Measurements from ENCODE around the gene AMBRA1.

AMBRA1 gene, protein sequence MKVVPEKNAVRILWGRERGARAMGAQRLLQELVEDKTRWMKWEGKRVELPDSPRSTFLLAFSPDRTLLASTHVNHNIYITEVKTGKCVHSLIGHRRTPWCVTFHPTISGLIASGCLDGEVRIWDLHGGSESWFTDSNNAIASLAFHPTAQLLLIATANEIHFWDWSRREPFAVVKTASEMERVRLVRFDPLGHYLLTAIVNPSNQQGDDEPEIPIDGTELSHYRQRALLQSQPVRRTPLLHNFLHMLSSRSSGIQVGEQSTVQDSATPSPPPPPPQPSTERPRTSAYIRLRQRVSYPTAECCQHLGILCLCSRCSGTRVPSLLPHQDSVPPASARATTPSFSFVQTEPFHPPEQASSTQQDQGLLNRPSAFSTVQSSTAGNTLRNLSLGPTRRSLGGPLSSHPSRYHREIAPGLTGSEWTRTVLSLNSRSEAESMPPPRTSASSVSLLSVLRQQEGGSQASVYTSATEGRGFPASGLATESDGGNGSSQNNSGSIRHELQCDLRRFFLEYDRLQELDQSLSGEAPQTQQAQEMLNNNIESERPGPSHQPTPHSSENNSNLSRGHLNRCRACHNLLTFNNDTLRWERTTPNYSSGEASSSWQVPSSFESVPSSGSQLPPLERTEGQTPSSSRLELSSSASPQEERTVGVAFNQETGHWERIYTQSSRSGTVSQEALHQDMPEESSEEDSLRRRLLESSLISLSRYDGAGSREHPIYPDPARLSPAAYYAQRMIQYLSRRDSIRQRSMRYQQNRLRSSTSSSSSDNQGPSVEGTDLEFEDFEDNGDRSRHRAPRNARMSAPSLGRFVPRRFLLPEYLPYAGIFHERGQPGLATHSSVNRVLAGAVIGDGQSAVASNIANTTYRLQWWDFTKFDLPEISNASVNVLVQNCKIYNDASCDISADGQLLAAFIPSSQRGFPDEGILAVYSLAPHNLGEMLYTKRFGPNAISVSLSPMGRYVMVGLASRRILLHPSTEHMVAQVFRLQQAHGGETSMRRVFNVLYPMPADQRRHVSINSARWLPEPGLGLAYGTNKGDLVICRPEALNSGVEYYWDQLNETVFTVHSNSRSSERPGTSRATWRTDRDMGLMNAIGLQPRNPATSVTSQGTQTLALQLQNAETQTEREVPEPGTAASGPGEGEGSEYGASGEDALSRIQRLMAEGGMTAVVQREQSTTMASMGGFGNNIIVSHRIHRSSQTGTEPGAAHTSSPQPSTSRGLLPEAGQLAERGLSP (N-terminal part only)

DNA sequence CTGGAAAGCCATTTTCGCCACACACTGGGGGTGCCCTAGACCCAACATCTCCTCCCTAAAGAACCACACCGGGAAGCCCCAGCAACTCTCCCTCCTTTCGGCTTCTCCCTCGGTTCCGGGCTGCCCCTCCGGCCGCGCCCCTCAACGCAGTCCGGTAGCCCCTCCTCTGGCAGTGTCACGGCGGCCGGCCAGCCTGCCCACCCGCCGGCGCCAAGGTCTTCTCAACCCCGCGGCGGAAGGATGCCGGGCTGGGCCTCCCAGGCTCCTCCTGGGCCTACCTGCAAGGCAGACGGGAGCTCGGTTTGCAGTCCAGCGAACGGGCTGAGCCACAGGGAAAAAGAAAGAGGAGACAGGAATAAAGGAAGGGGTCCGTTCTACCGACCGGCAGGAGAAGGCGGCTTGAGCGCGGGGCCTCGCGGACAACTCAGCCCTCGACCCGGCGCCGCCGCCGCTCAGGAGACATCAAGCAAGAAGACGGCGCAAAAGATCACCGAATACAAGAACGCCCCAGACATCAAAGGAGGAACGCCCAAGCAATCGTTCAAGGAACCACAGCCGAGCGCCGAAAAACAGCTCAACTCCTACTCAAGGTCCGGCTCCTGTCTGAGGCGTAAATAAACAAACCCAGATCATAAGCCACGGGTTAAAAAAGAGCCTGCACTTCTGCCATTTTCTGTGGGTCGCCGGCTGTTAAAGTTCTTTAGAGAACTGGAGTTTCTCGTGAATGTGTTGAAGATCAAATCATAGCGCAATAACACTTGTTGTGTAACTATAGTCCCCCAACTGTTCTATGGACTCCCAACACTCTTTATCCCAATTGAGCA is at the start of gene AMBRA1:
TSS of gene AMBRA1 (minus strand) at position 474 of the 824 bp plus-strand sequence. CDS start 45,643 bp downstream, outside the sequence.
- peak; percentile 91 for DNase-seq (ENCODE audit: low spot score)

DNA sequence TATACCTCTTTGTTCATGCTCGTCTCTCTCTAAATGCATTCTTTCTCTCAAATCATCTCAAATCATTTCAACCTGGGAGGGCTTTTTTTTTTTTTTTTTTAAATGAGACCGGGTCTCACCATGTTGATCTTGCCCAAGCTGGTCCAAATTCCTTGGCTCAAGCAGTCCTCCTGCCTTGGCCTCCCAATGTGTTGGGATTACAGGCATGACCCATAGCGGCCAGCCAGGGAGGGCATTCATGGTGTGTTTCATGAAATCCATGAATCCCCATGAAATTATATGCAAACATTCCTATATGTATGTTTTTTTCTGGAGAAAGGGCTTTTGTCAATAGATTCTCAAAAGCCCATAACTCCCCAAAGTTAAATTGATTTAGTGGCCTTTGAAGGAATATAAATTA is 49.7 kb upstream of the AMBRA1 start:
- DNase-seq (ENCODE audit: low spot score) = no peak

DNA sequence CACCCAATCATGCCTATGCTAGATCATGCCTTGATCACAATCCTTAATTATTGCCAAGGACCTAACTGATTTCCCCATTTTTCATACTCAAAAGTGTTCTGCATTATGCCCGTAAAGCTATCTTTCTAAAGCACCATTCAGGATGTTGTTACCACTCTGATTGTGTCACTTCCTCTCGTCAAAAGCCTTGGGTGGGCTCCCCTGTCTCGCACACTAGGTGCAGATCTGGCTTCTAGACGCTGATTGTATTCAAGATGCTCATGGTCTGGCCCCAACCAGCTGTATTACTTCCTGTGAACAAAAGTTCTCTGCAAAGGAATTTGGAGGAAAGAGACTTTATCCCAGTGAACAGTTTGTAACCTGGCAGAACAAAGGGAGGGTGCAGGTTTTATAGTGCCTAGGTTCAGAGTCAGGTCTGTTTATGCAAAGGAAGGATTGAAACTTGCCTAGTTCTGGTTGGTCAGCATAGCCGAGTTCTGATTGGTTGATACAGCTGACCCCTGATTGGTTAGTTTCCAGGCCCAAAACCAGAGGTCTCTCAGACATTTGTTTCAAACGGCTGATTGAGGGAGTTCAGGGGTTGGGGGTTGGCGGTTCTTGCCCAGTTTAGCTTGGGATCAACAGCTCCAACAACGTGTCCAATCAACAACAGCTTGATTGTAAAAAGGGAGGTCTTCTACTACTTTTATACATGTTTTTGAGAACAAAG is 49.0 kb upstream of the AMBRA1 start:
- no peak for DNase-seq (ENCODE audit: low spot score)

DNA sequence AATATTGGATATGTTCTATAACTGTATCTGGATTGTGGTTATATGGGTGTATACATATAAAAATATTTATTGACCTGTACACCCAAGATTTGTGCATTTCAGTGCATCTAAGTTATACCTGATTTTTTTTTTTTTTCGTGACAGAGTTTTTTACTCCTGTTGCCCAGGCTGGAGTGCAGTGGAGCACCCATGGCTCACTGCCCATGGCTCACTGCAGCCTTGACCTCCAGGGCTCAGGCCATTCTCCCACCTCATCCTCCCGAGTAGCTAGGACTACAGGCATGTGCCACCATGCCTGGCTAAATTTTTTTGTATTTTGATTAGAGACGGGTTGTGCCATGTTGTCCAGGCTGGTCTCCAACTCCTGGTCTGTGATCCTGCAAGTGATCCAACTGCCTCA is 47.8 kb upstream of the AMBRA1 start:
- no peak for DNase-seq (ENCODE audit: low spot score)

DNA sequence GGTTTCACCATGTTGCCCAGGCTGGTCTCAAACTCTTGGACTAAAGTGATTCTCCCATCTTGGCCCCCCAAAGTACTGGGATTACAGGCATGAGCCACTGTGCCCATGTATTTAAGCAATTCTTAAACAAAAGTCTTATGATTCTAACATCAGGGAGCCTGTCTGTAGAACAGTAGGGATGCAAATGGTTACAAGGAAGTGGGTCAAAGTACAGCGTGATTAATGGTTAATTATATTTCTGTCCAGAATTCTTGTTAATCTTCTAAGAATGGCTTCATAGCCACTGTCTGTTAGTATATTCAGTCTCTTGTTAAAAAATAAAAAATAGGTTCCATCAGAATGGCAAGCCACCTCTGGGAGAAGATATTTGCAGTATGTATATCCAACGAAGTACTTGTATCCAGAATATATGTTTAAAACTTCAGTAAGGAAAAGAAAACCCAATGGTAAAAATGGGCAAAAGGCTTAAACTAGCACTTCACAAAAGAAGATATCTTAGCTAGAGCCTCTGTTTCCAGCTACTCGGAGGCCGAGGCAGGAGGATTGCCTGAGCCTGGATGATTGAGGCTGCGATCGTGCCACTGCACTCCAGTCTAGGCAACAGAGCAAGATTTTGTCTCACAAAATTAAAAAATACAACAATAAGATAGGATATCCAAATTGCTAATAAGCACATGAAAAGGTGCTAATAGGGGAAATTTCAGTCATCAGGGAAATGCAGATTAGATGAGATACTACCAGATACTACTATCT is 46.4 kb upstream of the AMBRA1 start:
- no peak for DNase-seq (ENCODE audit: low spot score)

DNA sequence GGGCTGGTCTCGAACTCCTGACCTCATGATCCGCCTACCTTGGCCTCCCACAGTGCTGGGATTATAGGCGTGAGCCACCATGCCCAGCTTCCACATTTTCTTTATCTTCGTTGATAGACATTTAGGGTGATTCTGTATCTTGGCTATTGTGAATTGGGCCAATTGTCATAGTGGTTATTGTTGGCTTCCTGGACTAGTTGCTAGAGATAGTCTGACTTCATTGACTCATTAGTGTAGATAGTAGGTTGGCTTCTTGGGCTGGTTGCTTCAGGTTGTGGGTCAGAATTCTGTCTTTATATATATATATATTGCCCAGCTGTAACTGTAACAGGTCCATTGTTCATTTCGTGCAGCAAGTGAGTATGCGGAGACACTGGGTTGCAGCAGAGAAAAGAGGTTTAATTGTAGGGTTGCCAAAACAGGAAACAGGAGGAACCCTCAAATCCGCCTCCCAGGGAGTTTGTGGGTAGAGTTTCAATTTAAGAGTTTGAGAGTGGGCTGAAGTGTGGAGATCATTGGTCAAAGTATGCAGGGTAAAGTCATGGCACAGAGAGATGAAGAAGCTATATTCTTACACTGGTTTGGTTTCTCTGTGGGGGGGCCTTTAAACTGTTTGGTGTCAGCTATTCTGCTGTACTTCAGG is 45.5 kb upstream of the AMBRA1 start:
- no peak for DNase-seq (ENCODE audit: low spot score)

DNA sequence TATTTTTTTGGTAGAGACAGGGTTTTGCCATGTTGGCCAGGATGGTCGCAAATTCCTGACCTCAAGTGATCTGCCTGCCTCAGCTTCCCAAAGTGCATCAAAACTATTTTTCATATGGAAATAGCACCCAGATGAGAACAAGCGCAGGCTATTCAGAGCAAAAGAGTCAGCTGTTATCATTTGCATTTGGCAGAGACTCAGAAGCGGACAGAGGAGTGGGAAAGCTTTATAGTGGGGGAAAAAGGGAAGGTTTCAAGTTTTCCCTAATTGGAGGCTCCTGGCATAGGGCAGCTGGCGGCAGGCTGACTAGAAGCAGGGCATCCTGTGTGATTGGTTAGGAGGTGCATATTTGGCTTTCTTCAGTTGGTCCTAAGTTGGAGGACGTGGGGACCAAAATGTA is 43.7 kb upstream of the AMBRA1 start:
- no peak for DNase-seq (ENCODE audit: low spot score)

DNA sequence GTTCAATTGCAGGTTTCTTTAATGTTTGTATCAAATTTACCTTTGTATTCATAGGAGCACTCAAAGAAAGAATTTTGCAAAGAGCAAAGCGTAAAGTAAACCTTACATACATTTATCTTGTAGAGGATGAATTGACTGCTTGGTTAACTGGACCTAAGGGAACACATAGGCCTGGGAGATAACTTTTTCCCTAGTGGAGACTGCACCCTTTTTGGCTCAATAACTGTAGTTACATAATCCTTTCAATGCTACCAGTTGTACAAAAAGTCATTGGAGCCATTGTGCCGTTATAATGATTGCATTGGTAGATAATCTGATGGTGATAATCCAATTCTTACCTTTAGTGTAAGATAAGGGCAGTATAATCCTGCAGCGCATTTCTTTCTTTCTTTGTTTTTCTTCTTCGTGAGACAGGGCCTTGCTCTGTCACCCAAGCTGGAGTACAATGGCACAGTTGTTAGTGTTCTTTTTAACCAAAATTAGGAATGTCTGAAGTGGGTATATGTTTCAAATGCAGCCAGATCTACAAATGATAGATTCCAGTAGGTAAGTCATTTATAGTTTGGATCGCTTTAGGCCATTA is 41.8 kb upstream of the AMBRA1 start:
- DNase-seq (ENCODE audit: low spot score) = no peak

DNA sequence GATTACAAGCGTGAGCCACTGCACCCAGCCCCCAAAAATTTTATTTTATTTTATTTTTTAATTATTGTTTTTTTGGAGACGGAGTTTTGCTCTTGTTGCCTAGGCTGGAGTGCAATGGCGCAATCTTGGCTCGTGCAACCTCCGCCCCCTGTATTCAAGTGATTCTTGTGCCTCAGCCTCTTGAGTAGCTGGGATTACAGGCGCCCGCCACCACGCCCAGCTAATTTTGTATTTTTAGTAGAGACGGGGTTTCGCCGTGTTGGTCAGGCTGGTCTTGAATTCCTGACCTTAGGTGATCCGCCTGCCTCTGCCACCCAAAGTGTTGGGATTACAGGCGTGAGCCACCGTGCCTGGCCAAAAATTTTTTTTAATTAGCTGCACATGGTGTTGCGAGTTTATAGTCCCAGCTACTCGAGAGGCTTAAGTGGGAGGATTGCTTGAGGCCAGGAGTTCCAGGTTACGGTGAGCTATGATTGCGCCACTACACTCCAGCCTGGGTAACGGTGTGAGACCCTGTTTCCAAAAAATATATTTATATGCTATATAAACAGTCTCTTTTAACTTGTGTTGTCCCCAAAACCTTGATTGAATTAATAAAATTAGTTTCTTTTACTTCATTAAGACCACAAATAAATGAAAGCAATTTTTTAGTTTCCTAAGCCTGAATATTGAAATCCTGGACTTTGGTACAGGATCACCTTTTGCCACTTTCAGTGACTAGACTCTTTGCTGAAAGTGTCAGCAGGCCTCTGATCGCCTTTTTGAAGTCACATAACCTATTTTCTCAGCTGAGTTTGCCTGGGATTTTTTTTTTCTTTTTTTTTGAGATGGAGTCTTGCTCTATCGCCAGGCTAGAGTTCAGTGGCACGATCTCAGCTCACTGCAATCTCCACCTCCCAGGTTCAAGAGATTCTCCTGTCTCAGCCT is 39.7 kb upstream of the AMBRA1 start:
- DNase-seq (ENCODE audit: low spot score) = no peak

DNA sequence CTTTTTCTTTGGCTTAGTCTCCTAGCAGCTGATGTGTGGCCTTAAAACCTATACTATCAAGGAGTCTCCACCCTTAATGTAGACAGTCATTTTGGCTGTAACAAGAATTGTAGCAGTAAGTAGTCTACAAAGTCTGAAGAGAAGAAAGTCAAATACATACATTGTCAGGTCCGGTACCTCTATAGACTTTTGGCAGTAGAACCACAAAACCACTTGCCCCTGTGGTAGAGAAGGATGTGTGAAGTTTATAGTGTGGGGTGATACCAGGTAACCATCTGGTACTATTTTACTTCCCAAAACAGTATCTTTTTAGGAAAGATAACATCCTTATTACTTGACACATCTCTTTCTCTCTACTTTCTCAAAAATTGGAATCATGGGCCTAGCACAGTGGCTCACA is 38.7 kb upstream of the AMBRA1 start:
- DNase-seq (ENCODE audit: low spot score) = no peak

DNA sequence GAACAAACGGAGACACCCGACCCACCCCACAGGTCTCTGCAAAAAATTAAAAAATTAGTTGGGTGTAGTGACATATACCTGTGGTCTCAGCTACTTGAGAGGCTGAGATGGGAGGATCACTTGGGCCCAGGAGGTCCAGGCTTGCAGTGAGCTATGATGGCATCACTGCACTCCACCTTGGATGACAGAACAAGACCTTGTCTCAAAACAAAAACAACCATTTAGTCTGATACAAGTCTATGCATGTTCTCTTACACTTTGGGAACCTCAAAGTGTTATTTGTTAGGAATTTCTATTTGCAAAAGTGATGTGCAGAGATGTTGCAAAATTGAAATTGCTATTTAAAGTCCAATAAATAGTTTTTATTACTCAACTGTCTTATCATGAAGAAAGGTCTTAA is 37.9 kb upstream of the AMBRA1 start:
- no peak for DNase-seq (ENCODE audit: low spot score)

DNA sequence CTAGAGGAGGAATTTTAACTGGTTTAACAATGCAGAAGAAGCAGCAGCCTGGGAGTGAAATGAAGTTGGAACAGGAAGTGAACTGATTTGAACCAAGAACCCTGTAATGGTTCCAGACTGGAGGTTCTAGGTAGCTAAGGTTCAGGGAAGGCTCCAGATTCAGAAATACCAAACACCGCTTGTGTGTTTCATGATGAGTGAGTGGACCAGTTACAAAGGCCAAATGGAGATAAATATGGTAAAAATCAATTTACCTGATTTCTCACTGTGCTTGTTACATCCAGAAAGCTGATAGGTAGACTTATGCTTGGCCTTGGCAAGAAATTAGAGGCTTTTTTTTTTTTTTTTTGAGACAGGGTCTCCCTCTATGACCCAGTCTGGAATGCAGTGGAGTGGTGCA is 36.4 kb upstream of the AMBRA1 start:
- no peak for DNase-seq (ENCODE audit: low spot score)

DNA sequence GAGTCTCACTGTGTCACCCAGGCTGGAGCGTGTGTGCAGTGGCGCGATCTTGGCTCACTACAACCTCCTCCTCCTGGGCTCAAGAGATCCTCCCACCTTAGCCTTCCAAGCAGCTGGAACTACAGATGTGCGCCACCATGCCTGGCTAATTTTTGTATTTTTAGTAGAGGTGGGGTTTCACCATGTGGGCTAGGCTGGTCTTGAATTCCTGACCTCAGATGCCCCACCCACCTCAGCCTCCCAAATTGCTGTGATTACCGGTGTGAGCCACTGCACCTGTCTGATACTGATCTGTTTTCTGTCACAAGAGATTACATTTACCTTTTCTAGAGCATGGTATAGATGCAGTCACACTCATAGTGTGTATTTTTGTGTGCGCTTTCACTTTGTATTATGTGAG is 35.1 kb upstream of the AMBRA1 start:
- no peak for DNase-seq (ENCODE audit: low spot score)

DNA sequence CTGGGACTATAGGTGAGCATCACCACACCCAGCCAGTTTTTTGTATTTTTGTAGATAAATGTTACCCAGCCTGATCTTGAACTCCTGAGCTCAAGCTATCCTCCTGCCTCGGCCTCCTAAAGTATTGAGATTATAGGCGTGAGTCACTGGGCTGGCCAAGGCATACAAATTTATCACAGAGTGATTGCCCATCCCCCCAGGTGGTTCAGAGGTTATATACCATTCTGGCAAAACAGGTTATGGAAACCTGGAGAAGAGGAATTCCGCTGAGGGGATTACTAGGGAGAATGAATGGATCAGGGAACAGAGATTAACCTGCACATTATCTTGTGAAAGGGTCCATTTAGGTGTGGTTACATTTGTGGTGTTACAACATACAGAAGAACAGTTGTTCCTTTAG is 31.6 kb upstream of the AMBRA1 start:
- DNase-seq (ENCODE audit: low spot score) = no peak

DNA sequence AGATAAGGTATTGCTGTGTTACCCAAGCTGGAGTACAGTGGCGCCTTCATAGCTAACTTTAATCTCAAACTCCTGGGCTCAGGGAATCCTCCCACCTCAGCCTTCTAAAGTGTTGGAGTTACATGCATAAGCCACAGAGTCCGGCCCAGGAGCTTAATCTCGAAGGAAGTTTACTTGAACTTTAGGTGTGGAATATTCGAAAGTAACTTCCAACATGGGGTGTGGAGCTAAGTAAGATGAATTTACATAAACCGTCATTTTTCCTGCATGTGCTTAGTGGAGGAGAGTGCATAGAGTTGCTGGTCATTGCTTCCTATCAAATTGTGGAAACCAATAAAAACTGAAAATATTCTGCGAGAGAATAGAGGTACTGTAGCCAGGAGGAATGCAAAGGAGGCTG is 25.0 kb upstream of the AMBRA1 start:
- no peak for DNase-seq (ENCODE audit: low spot score)

DNA sequence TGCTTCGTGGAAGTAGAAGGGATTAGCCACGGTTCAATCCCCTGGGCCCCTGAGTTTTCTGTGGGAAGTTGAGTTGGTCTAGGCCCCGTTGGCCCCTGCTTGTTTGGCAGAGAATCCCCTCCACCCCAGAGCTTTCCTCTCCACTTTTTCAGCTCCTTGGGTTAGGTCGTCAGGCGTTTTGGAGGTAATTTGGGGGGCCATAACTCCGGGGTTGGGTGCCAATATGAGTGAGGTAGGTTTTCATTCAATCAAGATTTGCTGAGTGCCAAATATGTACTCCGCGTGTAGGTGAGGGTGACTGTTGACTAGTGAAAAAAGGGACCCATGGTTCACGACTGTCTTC is 24.1 kb upstream of the AMBRA1 start:
- no peak for DNase-seq (ENCODE audit: low spot score)

DNA sequence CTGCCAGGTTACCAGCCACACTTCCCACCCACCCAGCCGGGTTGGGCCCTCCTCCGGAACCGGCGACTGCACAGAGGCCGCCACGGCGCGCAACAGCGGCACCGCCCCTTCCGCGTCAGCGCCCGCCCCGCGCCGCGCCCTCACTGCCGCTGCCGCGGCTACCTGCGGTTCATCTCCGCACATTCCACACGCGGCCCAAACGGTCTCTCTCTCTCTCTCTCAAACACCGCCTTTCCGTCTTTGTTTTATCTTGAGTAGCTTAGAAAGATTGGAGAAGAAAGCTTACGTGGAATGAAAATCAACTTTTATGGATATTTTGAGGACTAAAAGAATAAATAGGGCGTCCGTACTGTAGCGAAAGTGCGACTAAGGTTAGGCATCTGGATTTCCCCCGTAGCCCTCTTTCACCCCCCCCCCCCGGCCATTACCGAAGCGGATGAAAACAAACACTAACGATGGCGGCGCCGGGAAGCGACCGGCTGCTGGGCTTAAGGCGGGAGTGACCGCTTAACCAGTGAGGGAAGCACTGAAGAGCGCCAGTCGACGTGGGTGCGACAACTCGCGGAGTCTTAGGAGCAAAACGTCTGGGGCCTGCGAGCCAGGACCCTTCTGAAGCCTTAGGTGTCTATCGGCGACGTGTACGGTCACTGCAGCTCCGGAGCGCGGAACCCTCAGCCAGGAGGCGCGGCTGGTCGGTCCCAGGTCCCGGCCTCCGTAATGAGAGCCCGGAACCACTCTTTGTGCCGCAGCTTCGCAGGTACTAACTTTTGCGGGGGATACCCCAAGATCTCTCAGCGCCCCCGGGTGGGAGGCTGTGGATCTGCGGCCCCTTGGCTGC is 23.5 kb upstream of the AMBRA1 start, which contains the start of the genes ATG13 and HARBI1:
TSS of gene ATG13 (plus strand) at position 420 of the 838 bp plus-strand sequence. CDS start 26,739 bp downstream, outside the sequence.
TSS of gene HARBI1 (minus strand) at position 94 of the 838 bp plus-strand sequence. CDS start 990 bp downstream, outside the sequence.
- DNase-seq (ENCODE audit: low spot score) = peak; percentile 90

Data from LoVo (cell line).